GM12878 (cell line): ENCODE results near the gene TMEM63B. TPM values are rescaled to one million over a fixed set of nuclear protein-coding genes. Genes with fewer than 3 reads are reported as not detected.

ENCODE experiments used
- ATAC-seq: fragments of 200-7000 bp; cut with Tn5 transposase; 3 replicates; pipeline ENCODE4 v1.9.1; 2020; ENCODE audit warnings: mild to moderate bottlenecking, moderate library complexity
- BruUV-seq: library from RNA; stranded (reverse); fragments of 400-500 nt; replicated peaks from 2 replicates; lab custom pipeline; 2021; lab: Mats Ljungman, UMichigan
- CTCF ChIA-PET: fragments of 300-600 bp; sonication (Branson Sonifier 250); formaldehyde crosslinking; extraction: SDS; loops from one replicate; lab custom pipeline; 2021; ENCODE audit warnings: inconsistent platforms; lab: Yijun Ruan, JAX
- POLR2A ChIA-PET: fragments of 350-600 bp; formaldehyde crosslinking; extraction: SDS; loops from one replicate; lab custom pipeline; 2021; ENCODE audit warnings: inconsistent platforms; lab: Charles Lee
- RAD21 ChIA-PET: fragments of 300-600 bp; sonication (Branson Sonifier 250); formaldehyde crosslinking; loops from one replicate; lab custom pipeline; 2023; ENCODE audit warnings: antibody characterized with exemption; ENCODE audit not compliant: unreplicated experiment; lab: Charles Lee
- SMC1A ChIA-PET: fragments of 300-600 bp; sonication (Branson Sonifier 250); formaldehyde crosslinking; loops from one replicate; lab custom pipeline; 2023; ENCODE audit not compliant: unreplicated experiment, uncharacterized antibody; lab: Charles Lee
- DNase-seq: peaks from one replicate; pipeline ENCODE4 v3.0.0-alpha.2; 2011; ENCODE audit warnings: low read depth, low spot score
- FAIRE-seq: peaks from 3 replicates; lab custom pipeline; 2011; peaks lifted over from hg19 to GRCh38; lab: Jason Lieb, UNC
- H2AFZ ChIP-seq: 2 replicates; pipeline ENCODE4 v1.6.0; 2011; ENCODE audit warnings: low read depth, low read length, control low read depth; ENCODE audit not compliant: control insufficient read depth
- H3K27ac ChIP-seq: 2 replicates; pipeline ENCODE4 v1.5.1; 2011; ENCODE audit warnings: control low read depth; ENCODE audit not compliant: control insufficient read depth, insufficient read depth
- H3K27me3 ChIP-seq, 2 experiments: replicated peaks in 1 of 2; 2 replicates each; pipeline versions ENCODE4 v1.6.0 to v1.6.1; 2011; ENCODE audit warnings: low read length in 1 of 2; ENCODE audit not compliant: control insufficient read depth in 2 of 2, insufficient read depth in 2 of 2
- H3K36me3 ChIP-seq, 2 experiments: 2 replicates each; pipeline ENCODE4 v1.5.1; 2011; ENCODE audit warnings: low read length in 1 of 2; ENCODE audit not compliant: control insufficient read depth in 2 of 2, insufficient read depth in 2 of 2
- H3K4me1 ChIP-seq: 2 replicates; pipeline ENCODE4 v1.6.1; 2011; ENCODE audit warnings: mild to moderate bottlenecking, low read length, moderate library complexity, mixed read lengths; ENCODE audit not compliant: control insufficient read depth, insufficient read depth
- H3K4me2 ChIP-seq: 2 replicates; pipeline ENCODE4 v1.6.0; 2011; ENCODE audit warnings: control low read depth; ENCODE audit not compliant: control insufficient read depth, insufficient read depth
- H3K4me3 ChIP-seq: fragments of 200-600 bp; sonication (generic); 2 replicates; pipeline ENCODE4 v1.5.1; 2016
- H3K79me2 ChIP-seq: 2 replicates; pipeline ENCODE4 v1.6.0; 2011; ENCODE audit warnings: low read length; ENCODE audit not compliant: control insufficient read depth, insufficient read depth
- H3K9ac ChIP-seq: 2 replicates; pipeline ENCODE4 v1.8.0; 2011; ENCODE audit warnings: low read length, control low read depth, mixed read lengths; ENCODE audit not compliant: control insufficient read depth, insufficient read depth
- H3K9me3 ChIP-seq: replicated peaks from 3 replicates; pipeline ENCODE4 v1.5.1; 2011; ENCODE audit warnings: mild to moderate bottlenecking, low read length; ENCODE audit not compliant: control insufficient read depth, insufficient read depth
- H4K20me1 ChIP-seq: 2 replicates; pipeline ENCODE4 v1.6.0; 2011; ENCODE audit not compliant: control insufficient read depth, insufficient read depth
- CBX3 ChIP-seq: fragments of 200-600 bp; sonication (generic); IDR thresholded peaks from 2 replicates; pipeline ENCODE4 v1.6.1; 2016; ENCODE audit warnings: low read depth, borderline replicate concordance
- LARP7 ChIP-seq: fragments of 450-650 bp; IDR thresholded peaks from 2 replicates; pipeline ENCODE4 v1.6.1; 2017; ENCODE audit warnings: mild to moderate bottlenecking
- PRDM15 ChIP-seq: fragments of 450-650 bp; formaldehyde crosslinking; IDR thresholded peaks from 2 replicates; pipeline ENCODE4 v1.4.0; 2020; ENCODE audit warnings: mild to moderate bottlenecking, moderate library complexity
- RB1 ChIP-seq: fragments of 450-650 bp; formaldehyde crosslinking; IDR thresholded peaks from 2 replicates; pipeline ENCODE4 v1.6.1; 2017; ENCODE audit warnings: mild to moderate bottlenecking, borderline replicate concordance
- RUNX3 ChIP-seq: IDR thresholded peaks from 2 replicates; pipeline ENCODE4 v1.6.1; 2012; ENCODE audit warnings: low read length, inconsistent platforms
- STAT1 ChIP-seq: fragments of 450-650 bp; conservative IDR thresholded peaks from 2 replicates; pipeline ENCODE4 v1.6.1; 2014; ENCODE audit warnings: antibody characterized with exemption, mild to moderate bottlenecking
- STAT3 ChIP-seq: IDR thresholded peaks from 2 replicates; pipeline ENCODE4 v1.6.1; 2011; ENCODE audit warnings: low read depth, low read length, improper control_type of control experiment
- USF1 ChIP-seq: IDR thresholded peaks from 2 replicates; pipeline ENCODE4 v1.6.1; 2011; ENCODE audit warnings: borderline replicate concordance, low read depth, mild to moderate bottlenecking, moderate library complexity, mixed read lengths, low read length; ENCODE audit not compliant: insufficient read depth; ENCODE audit errors: extremely low read length
- YY1 ChIP-seq: IDR thresholded peaks from 2 replicates; pipeline ENCODE4 v1.6.1; 2011; ENCODE audit warnings: low read depth, mild to moderate bottlenecking, low read length
- ZNF384 ChIP-seq: IDR thresholded peaks from 2 replicates; pipeline ENCODE4 v1.6.1; 2012; ENCODE audit warnings: low read depth, mild to moderate bottlenecking, low read length, improper control_type of control experiment, borderline replicate concordance
- WGBS: methylation state at CpG from one replicate; pipeline ENCODE4 v1.1.6; 2016; ENCODE audit warnings: low lambda C conversion rate; ENCODE audit not compliant: insufficient replicate concordance, insufficient coverage; ENCODE audit errors: missing lambda C conversion rate; 5-methylcytosine and 5-hydroxymethylcytosine counted together
- in situ Hi-C: fragments of 300-500 bp; cut with MboI; formaldehyde crosslinking; loops from 9 replicates; pipeline ENCODE4 v1.14.3; 2018; ENCODE audit warnings: mixed read lengths
- intact Hi-C: fragments of 100-400 bp; cut with micrococcal nuclease; formaldehyde crosslinking; loops from one replicate; pipeline ENCODE4 v1.14.2; 2022; ENCODE audit not compliant: unreplicated experiment
- polyA plus RNA-seq, 11 experiments: library from polyadenylated mRNA; depleted of rRNA in 4 of 11; unstranded in 6 of 11; stranded (reverse) in 5 of 11; fragments of >200 nt; fragmentation: Nextera tagmentation in 4 of 11; fragmentation: Illumina TruSeq in 1 of 11; extraction: Ambion mirVana in 4 of 11; extraction: Trizol in 1 of 11; gene quantifications; 1 replicate in 1 of 11; 2 replicates in 10 of 11; pipeline versions ENCODE4 v1.2.1 to v1.2.3, GENCODE V29; 2011 to 2016; ENCODE audit warnings: inconsistent platforms in 2 of 11, missing spikeins in 2 of 11, low read depth in 1 of 11
- total RNA-seq, 4 experiments: library from RNA; depleted of rRNA in 3 of 4; stranded (reverse); fragments of >200 nt in 3 of 4; fragmentation: Illumina TruSeq in 1 of 4; extraction: Trizol in 1 of 4; gene quantifications; 2 replicates each; pipeline versions ENCODE4 v1.2.1 to v1.2.3, GENCODE V29; 2013 to 2021

TMEM63B gene
- total and polyA plus RNA-seq, 10 of the 15 experiments (the other 5 are each of a cell fraction or from before 2014, with no cell fraction given): 0.09 to 15.0 (median 7.1) TPM; not detected in 1

GRCh38 chr6:44147256-44147655 is 19.9 kb downstream of the TMEM63B start:
- 65% methylated on average over 7 of the region's 7 CpGs for WGBS
- DNase-seq (no peak), ATAC-seq (no peak), FAIRE-seq (no peak)
- H3K9ac ChIP-seq: no peak overlapping the region
- RAD21 ChIA-PET: no interaction called here
- H3K79me2 ChIP-seq: no peaks in the 10 kb centered on the region
- H3K4me3 ChIP-seq: no peak overlapping the region
- in situ Hi-C loops (no loop called here), intact Hi-C loops (no loop called here)
- POLR2A ChIA-PET: no interaction called here
- no peaks in the 10 kb centered on the region; the same call in 1 of the 2 replicates for H3K4me1 ChIP-seq
- no peak overlapping the region for H3K27ac ChIP-seq
- SMC1A ChIA-PET: no interaction called here
- no peaks in the 10 kb centered on the region for H4K20me1 ChIP-seq
- CTCF ChIA-PET: interaction anchor here (9.3 kb wide), 1 partner anchor 50 kb away, joined by 85 read pairs; no protein-coding TSS in a partner anchor
- H3K9me3 ChIP-seq: no peaks in the 10 kb centered on the region
- peaks cover 0 to 3% of the 10 kb centered on the region in 2 experiments; a peak in 3 of 4 replicates for H3K36me3 ChIP-seq
- H3K4me2 ChIP-seq: no peak overlapping the region
- no peak for TF ChIP-seq STAT3
- TF ChIP-seq LARP7: no peak
- no peak for TF ChIP-seq RUNX3
- TF ChIP-seq PRDM15 (CRISPR knock-in tag): no peak
- no peak for TF ChIP-seq RB1
- TF ChIP-seq ZNF384: no peak
- no peak for TF ChIP-seq YY1
- no peak for TF ChIP-seq USF1
- no peak for TF ChIP-seq CBX3
- no peak for TF ChIP-seq STAT1
- no peak overlapping the region for H2AFZ ChIP-seq
- no TSS peak for BruUV-seq
- no peaks in the 10 kb centered on the region for H3K27me3 ChIP-seq
